ENCODE data around the gene LIN7A. TPM values are rescaled to one million over a fixed set of nuclear protein-coding genes. Genes with fewer than 3 reads are reported as not detected.

Gene LIN7A
- total RNA-seq, 2 experiments from 2014 or later: not detected

DNA sequence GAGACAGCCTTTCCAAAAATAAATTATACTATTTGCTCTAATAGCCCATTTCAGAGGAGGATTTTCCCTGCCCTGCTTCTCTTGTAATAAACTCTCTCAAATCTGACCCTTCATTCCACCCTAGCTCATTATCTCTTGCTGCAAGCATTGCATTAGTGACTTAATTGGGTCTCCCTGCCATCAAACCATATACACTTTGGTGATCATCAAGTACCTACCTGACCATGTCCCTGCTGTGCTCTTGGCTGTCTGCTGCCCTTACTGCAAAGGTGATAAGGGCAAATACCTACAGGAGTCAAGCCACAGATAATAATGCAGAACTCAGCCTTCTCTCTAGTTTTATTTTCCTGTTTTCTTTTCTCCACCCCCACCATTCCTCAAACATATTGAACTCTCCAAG lies 88.4 kb downstream of the LIN7A start:
- no peaks in the 10 kb centered on the region for H3K36me3 Mint-ChIP-seq (ENCODE audit: low read depth)
- ATAC-seq (ENCODE audit: poor library complexity): no peak
- Histone ChIP-seq H3K27me3 (ENCODE audit: control insufficient read depth in 1 of 2, insufficient read depth in 2 of 2, low read length in 2 of 2) (no peaks in the 10 kb centered on the region), H3K27ac (ENCODE audit: low read depth in 1 of 2, low read length in 2 of 2) (no peak overlapping the region), H3K4me1 (ENCODE audit: insufficient read depth, low read length) (no peaks in the 10 kb centered on the region), H3K4me3 (ENCODE audit: low read length) (no peak overlapping the region), H3K36me3 (ENCODE audit: insufficient read depth, low read length) (no peaks in the 10 kb centered on the region), H3K9me3 (ENCODE audit: control insufficient read depth in 1 of 2, insufficient read depth in 1 of 2, low read length in 2 of 2) (peaks cover 0 to 3% of the 10 kb centered on the region in 2 experiments)
- no peak overlapping the region for H3K27ac Mint-ChIP-seq
- TF ChIP-seq, protein P1, sequence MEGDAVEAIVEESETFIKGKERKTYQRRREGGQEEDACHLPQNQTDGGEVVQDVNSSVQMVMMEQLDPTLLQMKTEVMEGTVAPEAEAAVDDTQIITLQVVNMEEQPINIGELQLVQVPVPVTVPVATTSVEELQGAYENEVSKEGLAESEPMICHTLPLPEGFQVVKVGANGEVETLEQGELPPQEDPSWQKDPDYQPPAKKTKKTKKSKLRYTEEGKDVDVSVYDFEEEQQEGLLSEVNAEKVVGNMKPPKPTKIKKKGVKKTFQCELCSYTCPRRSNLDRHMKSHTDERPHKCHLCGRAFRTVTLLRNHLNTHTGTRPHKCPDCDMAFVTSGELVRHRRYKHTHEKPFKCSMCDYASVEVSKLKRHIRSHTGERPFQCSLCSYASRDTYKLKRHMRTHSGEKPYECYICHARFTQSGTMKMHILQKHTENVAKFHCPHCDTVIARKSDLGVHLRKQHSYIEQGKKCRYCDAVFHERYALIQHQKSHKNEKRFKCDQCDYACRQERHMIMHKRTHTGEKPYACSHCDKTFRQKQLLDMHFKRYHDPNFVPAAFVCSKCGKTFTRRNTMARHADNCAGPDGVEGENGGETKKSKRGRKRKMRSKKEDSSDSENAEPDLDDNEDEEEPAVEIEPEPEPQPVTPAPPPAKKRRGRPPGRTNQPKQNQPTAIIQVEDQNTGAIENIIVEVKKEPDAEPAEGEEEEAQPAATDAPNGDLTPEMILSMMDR (IDR thresholded peaks at IDR 0.05): no peak
- CTCF ChIA-PET: no interaction called here
- no peak for DNase-seq
- no peaks in the 10 kb centered on the region for H3K9me3 Mint-ChIP-seq
- H3K4me1 Mint-ChIP-seq (ENCODE audit: low read depth): no peaks in the 10 kb centered on the region
- POLR2A ChIA-PET: no interaction called here
- H3K27me3 Mint-ChIP-seq: no peaks in the 10 kb centered on the region
- intact Hi-C loops (cut with DNase I, micrococcal nuclease): no loop called here
- H3K4me3 Mint-ChIP-seq: no peak overlapping the region

DNA sequence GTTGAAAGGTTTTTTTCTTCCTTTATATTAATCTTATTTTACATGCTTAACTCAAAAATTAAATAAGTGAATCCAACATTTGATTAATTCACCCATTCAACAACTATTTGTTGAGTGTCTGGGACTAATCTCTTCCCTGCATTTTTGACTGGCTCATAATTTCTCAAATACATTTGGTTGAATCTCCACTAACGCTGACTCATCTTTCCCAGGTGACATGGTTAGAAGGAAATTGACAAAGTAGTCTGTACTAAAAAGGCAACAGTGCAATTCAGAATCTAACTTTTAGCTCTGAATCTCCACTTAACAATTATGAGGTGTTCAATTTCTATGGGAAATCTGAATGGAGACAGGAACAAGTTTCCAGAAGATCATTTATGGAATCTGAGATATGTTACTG lies 88.9 kb downstream of the LIN7A start:
- no peaks in the 10 kb centered on the region for H3K36me3 ChIP-seq (ENCODE audit: insufficient read depth, low read length)

DNA sequence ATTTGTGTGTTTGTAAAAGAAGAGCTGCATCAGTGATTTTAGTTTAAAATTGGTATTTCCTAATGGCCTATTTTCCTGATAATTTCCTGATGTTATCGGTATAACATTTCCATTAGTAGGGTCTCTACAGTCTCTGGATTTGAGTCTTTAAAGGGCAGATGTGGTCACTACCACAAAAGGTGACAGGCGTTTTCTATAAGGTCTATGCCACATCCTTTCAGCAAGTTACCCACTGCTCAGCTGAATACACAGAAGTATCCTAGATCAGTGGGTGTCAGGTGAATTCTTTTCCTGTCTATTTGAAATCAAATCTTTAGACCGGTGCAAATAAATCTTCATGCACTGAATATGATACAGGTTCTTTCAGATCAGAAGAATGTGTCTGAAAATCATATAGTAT lies 90.2 kb downstream of the LIN7A start:
- Histone ChIP-seq H3K9me3 (ENCODE audit: control insufficient read depth in 1 of 2, insufficient read depth in 1 of 2, low read length in 2 of 2) (no peaks in the 10 kb centered on the region), H3K27me3 (ENCODE audit: control insufficient read depth in 1 of 2, insufficient read depth in 2 of 2, low read length in 2 of 2) (no peaks in the 10 kb centered on the region), H3K27ac (ENCODE audit: low read depth in 1 of 2, low read length in 2 of 2) (no peak overlapping the region), H3K36me3 (ENCODE audit: insufficient read depth, low read length) (no peaks in the 10 kb centered on the region), H3K4me3 (ENCODE audit: low read length) (no peak overlapping the region), H3K4me1 (ENCODE audit: insufficient read depth, low read length) (no peaks in the 10 kb centered on the region)
- H3K27ac Mint-ChIP-seq: no peak overlapping the region
- H3K27me3 Mint-ChIP-seq: no peaks in the 10 kb centered on the region
- H3K9me3 Mint-ChIP-seq: no peaks in the 10 kb centered on the region
- H3K36me3 Mint-ChIP-seq (ENCODE audit: low read depth): no peaks in the 10 kb centered on the region
- no peak overlapping the region for H3K4me3 Mint-ChIP-seq
- TF ChIP-seq, protein P1 (IDR thresholded peaks at IDR 0.05): no peak
- H3K4me1 Mint-ChIP-seq (ENCODE audit: low read depth): no peaks in the 10 kb centered on the region
- CTCF ChIA-PET: no interaction called here
- ATAC-seq (ENCODE audit: poor library complexity) (no peak), DNase-seq (no peak)
- POLR2A ChIA-PET: no interaction called here
- intact Hi-C loops (cut with DNase I, micrococcal nuclease): no loop called here

More for the DNA sequence above, 88.9 kb downstream of the LIN7A start:
- Mint-ChIP-seq H3K27ac (no peak overlapping the region), H3K9me3 (no peaks in the 10 kb centered on the region), H3K4me1 (ENCODE audit: low read depth) (no peaks in the 10 kb centered on the region), H3K36me3 (ENCODE audit: low read depth) (no peaks in the 10 kb centered on the region), H3K4me3 (no peak overlapping the region), H3K27me3 (no peaks in the 10 kb centered on the region)
- no peaks in the 10 kb centered on the region for H3K27me3 ChIP-seq (ENCODE audit: control insufficient read depth in 1 of 2, insufficient read depth in 2 of 2, low read length in 2 of 2)
- POLR2A ChIA-PET: no interaction called here
- CTCF ChIA-PET: no interaction called here
- intact Hi-C loops (cut with DNase I, micrococcal nuclease): no loop called here
- ATAC-seq (ENCODE audit: poor library complexity) (no peak), DNase-seq (no peak)
- H3K4me3 ChIP-seq (ENCODE audit: low read length): no peak overlapping the region
- H3K27ac ChIP-seq (ENCODE audit: low read depth in 1 of 2, low read length in 2 of 2): no peak overlapping the region
- no peaks in the 10 kb centered on the region for H3K4me1 ChIP-seq (ENCODE audit: insufficient read depth, low read length)
- TF ChIP-seq, protein P1 (IDR thresholded peaks at IDR 0.05): no peak
- peaks cover 0 to 3% of the 10 kb centered on the region in 2 experiments for H3K9me3 ChIP-seq (ENCODE audit: control insufficient read depth in 1 of 2, insufficient read depth in 1 of 2, low read length in 2 of 2)

Measured in CD4-positive, alpha-beta T cell (primary cell).